ENCODE results near the gene DMAC1.

DNA sequence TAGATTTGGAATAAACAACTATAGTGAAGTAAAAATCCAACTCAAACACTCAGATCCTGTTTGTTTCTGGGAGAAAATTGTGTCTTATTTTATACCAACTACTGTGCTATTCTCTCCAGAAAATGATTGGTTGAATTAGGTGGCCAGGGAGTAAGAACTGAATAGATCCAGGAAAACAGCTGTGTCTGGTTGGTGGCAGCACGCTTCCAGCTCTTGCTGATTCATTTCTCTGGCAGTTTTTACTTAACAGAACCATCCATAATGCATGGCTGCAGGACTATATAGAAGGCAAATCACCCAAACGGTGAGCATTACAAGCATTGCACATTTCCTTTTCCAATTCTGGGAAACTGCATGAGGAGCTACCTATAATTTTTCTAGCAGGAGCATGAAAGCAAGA is 29.5 kb downstream of the DMAC1 start:
- TF ChIP-seq POLR2A (IDR thresholded peaks at IDR 0.05), result no peak
- TF ChIP-seq, protein P1, sequence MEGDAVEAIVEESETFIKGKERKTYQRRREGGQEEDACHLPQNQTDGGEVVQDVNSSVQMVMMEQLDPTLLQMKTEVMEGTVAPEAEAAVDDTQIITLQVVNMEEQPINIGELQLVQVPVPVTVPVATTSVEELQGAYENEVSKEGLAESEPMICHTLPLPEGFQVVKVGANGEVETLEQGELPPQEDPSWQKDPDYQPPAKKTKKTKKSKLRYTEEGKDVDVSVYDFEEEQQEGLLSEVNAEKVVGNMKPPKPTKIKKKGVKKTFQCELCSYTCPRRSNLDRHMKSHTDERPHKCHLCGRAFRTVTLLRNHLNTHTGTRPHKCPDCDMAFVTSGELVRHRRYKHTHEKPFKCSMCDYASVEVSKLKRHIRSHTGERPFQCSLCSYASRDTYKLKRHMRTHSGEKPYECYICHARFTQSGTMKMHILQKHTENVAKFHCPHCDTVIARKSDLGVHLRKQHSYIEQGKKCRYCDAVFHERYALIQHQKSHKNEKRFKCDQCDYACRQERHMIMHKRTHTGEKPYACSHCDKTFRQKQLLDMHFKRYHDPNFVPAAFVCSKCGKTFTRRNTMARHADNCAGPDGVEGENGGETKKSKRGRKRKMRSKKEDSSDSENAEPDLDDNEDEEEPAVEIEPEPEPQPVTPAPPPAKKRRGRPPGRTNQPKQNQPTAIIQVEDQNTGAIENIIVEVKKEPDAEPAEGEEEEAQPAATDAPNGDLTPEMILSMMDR (IDR thresholded peaks at IDR 0.05), result no peak

Measured in body of pancreas (tissue), 4 donors.